GM19438 (cell line): Measurements from ENCODE around the gene PAXX.

Source experiments
- ATAC-seq: cut with Tn5 transposase; IDR thresholded peaks from one replicate; pipeline ENCODE4 v1.9.1; 2021; ENCODE audit warnings: low read depth; ENCODE audit not compliant: unreplicated experiment

PAXX gene

GRCh38 chr9:136952876-136953770 lies 39.1 kb upstream of the PAXX start:
- ATAC-seq = no peak

DNA sequence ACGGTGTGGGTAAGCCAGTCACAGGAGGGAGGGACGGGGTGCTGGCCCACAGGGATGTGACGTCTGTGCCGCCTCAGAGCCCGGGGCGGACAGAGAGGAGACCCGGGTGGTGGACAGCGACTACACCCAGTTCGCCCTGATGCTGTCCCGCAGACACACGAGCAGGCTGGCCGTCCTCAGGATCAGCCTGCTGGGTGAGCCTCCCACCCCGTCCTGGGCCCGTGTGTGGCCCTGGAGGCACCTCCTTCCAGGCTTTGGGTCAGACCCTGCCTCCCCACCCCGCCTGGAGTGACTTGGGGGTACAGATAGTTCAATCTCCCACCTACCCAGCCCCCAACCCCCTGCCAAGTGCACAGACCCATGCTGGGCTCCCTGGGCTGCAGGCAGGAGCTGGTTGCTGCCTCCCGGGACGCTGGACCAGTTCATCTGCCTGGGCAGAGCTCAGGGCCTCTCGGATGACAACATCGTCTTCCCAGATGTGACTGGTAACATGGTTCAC lies 38.4 kb upstream of the PAXX start:
- no peak for ATAC-seq

GRCh38 chr9:136954270-136955083 lies 37.7 kb upstream of the PAXX start:
- ATAC-seq = no peak

DNA sequence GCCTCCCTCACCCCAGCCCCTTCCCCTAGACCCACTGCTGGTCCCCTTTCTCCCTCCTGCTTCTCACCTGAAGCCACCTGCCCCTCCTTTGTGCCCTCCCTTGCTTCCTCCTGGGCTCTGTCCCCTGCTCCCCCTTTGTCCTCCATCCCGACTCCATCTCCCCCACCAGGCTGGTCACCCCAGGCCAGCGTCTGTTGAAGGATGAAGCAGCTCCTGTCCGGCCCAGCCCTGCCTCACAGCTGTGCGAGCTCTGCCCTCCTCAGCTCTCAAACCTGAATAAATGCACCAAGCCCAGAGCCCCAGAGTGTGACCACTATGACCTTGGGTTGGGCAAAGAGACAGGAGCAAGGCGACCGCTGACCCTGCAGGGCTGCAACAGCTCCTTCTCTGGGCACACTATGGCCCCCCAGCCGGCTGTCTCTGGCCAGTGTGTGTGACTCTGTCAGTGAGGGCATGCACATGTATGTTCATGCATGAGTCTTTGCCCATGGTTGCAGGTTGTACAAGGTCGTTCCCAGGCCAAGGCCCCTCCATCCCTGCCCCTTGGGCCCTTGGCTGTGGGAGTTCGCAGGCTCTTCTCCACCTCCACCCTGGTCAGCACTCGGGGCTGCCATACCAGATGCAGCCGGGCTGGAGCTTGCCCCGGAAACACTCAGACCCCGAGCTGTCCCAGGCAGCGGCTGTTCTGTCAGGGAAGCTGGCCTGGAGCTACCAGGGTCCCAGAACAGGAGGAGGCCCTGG lies 36.9 kb upstream of the PAXX start:
- ATAC-seq = no peak

GRCh38 chr9:136955943-136956335 lies 36.3 kb upstream of the PAXX start:
- no peak for ATAC-seq

- ATAC-seq = no peak
Observed at GRCh38 chr9:136956604-136957003, 35.6 kb upstream of the PAXX start.

DNA sequence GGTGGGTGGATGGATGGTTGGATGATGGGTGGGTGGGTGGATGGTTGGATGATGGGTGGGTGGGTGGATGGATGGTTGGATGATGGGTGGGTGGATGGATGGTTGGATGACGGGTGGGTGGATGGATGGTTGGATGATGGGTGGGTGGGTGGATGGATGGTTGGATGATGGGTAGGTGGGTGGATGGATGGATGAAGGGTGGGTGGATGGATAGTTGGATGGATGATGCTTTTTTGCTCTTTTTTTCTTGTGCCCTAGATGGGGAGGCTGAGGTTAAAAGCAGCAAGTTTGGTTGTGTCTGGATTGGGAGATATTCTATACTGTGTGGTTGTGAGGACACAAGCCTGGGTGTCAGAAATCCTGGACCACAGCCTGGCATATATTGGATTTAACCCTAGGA lies 34.8 kb upstream of the PAXX start:
- ATAC-seq = no peak

DNA sequence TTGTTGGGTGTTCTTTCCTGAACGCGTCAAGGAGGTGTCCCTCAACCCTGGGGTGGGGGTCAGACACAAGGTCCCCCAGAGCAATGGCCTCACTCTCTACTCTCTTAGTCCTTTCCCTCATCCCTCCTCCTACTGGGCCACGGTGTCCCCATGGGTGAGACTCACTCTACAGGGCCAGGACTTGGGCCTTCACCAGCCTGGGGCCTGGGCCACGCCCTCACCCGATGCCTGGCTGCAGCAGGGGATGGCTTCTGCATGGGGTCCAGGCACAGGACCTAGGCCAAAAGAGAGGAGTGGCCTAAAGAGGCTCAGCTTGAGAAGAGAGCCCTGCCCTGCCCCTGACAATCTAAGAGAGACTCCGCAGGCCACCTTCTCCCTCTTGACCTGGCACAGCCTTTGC lies 34.3 kb upstream of the PAXX start:
- no peak for ATAC-seq

- ATAC-seq = no peak
Observed at GRCh38 chr9:136958473-136958872, 33.7 kb upstream of the PAXX start.

- ATAC-seq = no peak
Observed at GRCh38 chr9:136958898-136959850, 33.0 kb upstream of the PAXX start.

GRCh38 chr9:136960212-136960937 lies 31.8 kb upstream of the PAXX start:
- ATAC-seq = no peak

- ATAC-seq = no peak
Observed at GRCh38 chr9:136960938-136961275, 31.3 kb upstream of the PAXX start.

GRCh38 chr9:136961279-136962065 lies 30.8 kb upstream of the PAXX start:
- ATAC-seq = no peak

- ATAC-seq = no peak
Observed at GRCh38 chr9:136962163-136962562, 30.1 kb upstream of the PAXX start.

DNA sequence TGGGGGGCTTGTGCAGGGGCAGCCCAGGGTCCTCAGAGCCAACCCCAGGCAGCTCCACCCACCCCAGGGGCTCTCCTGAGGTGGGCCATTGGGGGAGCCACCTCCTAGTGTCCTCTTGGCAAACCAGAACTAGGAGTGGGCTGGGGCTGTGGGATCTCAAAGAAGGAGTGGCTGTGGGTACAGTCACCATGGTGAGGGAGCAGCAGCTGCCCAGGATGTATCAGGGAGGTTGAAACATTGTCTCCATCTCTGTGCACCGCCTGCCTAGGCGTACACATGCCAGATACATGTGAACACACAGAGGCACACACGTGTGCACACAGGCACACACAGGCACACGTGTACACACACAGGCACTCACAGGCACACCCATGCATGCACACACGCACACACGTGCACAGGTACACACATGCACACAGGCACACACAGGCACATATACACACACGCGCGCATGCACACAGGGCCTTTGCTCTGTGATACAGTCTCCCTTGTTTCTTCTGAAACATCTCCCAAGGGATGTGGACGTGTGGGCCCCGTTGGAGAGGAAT lies 29.4 kb upstream of the PAXX start:
- no peak for ATAC-seq

- ATAC-seq = no peak
Observed at GRCh38 chr9:136963341-136963740, 28.9 kb upstream of the PAXX start.

GRCh38 chr9:136963751-136964150 lies 28.5 kb upstream of the PAXX start:
- ATAC-seq = no peak

- ATAC-seq = no peak
Observed at GRCh38 chr9:136964171-136964689, 28.0 kb upstream of the PAXX start.
